Measurements from ENCODE around the gene ALG14. TPM values are rescaled to one million over a fixed set of nuclear protein-coding genes. Genes with fewer than 3 reads are reported as not detected.
"Not testable (repeated sequence)": the region's sequence is repeated elsewhere in the genome, so short reads cannot be mapped to it uniquely, and the experiment has no call there.

ALG14 gene
- total RNA-seq, 2 experiments from 2014 or later = 2.6 to 2.8 TPM

- Mint-ChIP-seq H3K36me3 (peaks cover 3% of the 10 kb centered on the region), H3K27me3 (no peaks in the 10 kb centered on the region), H3K9me3 (ENCODE audit: low read depth) (peaks cover 3% of the 10 kb centered on the region), H3K4me1 (no peaks in the 10 kb centered on the region), H3K4me3 (no peak overlapping the region), H3K27ac (no peak overlapping the region)
- no peak for DNase-seq
- CTCF ChIA-PET = interaction anchor here (1.3 kb wide), 1 partner anchor 16 kb away, joined by 3 read pairs; no protein-coding TSS in a partner anchor
- no peak for ATAC-seq
These were observed 45.7 kb downstream of the ALG14 start for GRCh38 chr1:95027046-95027445.

DNA sequence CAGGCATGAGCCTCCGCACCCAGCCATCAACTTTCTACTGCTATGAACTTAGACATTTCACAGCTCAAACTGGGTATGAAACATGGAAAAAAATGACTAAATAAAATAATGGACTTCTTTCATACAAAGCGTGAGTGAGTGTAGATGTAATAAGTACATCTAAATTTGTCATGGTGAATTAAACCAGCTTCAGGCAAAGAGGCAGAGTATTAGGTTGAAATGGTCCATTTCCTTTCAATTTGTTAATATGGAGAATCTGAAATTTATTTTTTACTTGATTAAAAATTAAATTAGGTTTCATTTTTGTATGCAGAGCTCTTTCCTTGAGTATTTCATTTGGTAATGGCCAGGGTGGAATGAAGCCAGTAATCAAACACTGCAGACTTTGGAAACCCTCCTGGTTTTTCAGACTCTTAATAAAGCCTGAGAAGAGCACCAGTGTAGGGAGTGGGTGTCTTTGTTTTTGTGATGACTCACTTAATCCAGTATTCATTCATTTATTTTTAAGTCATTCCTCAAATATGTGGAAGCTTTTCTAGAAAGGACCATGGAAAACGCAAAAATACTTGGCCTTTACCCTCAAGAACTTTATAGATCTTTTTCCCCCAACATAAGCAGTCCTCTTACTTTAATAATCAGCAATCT, 49.2 kb downstream of the ALG14 start:
- ATAC-seq (no peak), DNase-seq (no peak)
- H3K9me3 Mint-ChIP-seq (ENCODE audit: low read depth) = no peaks in the 10 kb centered on the region
- H3K27ac Mint-ChIP-seq = no peak overlapping the region
- no peaks in the 10 kb centered on the region for H3K27me3 Mint-ChIP-seq
- CTCF ChIA-PET = interaction anchor here (2.1 kb wide), 1 partner anchor 20 kb away, joined by 5 read pairs; no protein-coding TSS in a partner anchor
- peaks cover 3% of the 10 kb centered on the region for H3K36me3 Mint-ChIP-seq
- H3K4me1 Mint-ChIP-seq = no peaks in the 10 kb centered on the region
- H3K4me3 Mint-ChIP-seq = no peak overlapping the region

GRCh38 chr1:95022644-95022926, 50.2 kb downstream of the ALG14 start:
- Mint-ChIP-seq H3K4me1 (no peaks in the 10 kb centered on the region), H3K27me3 (no peaks in the 10 kb centered on the region), H3K36me3 (peaks cover 3% of the 10 kb centered on the region), H3K27ac (no peak overlapping the region), H3K4me3 (no peak overlapping the region), H3K9me3 (ENCODE audit: low read depth) (no peaks in the 10 kb centered on the region)
- ATAC-seq (no peak), DNase-seq (no peak)
- CTCF ChIA-PET = interaction anchor here (2.1 kb wide), 1 partner anchor 21 kb away, joined by 5 read pairs; no protein-coding TSS in a partner anchor

DNA sequence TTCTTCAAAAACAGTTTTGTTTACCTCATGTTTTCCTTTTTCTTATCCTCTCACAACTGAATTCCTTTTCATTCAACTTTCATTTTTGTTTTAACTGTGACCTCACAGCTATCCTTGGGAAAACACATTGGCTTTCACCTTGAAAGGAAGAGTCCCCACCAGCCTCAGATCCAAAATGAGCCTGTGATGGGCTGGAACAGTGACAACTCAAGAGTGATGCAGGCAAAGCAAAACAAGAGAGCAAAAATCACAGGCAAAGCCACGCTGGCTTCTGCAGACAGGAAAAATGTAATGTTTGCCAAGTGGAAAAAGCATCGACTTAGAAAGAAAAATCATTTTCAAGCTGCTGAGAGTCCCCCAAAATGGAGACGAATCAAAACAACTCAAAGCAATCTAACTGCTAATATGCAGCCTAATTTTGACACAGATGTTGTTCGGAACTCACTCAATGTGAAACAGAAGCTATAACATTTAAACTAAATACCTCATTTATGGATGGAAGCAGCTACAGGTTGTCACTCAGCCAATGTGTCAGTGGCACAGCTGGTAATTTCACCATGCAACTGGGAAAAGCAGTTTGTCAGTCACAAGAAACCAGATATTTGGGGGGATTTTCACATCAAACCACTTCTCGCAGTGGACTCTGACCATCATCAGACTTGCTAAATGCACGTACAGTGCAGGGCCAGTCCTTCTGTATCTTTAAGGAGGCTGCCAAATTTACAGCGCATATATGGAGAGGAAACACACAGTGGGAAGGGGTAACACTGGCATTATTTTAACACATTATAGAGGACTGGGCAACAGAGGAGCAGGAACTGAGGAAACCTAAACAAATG, 50.7 kb downstream of the ALG14 start:
- Mint-ChIP-seq H3K27ac (no peak overlapping the region), H3K9me3 (ENCODE audit: low read depth) (no peaks in the 10 kb centered on the region), H3K4me1 (no peaks in the 10 kb centered on the region), H3K27me3 (no peaks in the 10 kb centered on the region), H3K36me3 (peaks cover 3% of the 10 kb centered on the region), H3K4me3 (no peak overlapping the region)
- CTCF ChIA-PET = interaction anchor here (2.1 kb wide), 1 partner anchor 21 kb away, joined by 5 read pairs; no protein-coding TSS in a partner anchor
- no peak for DNase-seq
- no peak for ATAC-seq

GRCh38 chr1:95021119-95021518, 51.6 kb downstream of the ALG14 start:
- Mint-ChIP-seq H3K27ac (no peak overlapping the region), H3K4me1 (no peaks in the 10 kb centered on the region), H3K27me3 (no peaks in the 10 kb centered on the region), H3K36me3 (peaks cover 3% of the 10 kb centered on the region), H3K9me3 (ENCODE audit: low read depth) (no peaks in the 10 kb centered on the region), H3K4me3 (no peak overlapping the region)
- no peak for DNase-seq
- CTCF ChIA-PET = no interaction called here
- ATAC-seq = no peak

GRCh38 chr1:95019466-95019865, 53.3 kb downstream of the ALG14 start:
- H3K36me3 Mint-ChIP-seq; DNase-seq; ATAC-seq; H3K4me3 Mint-ChIP-seq; H3K9me3 Mint-ChIP-seq (ENCODE audit: low read depth); H3K4me1 Mint-ChIP-seq; H3K27me3 Mint-ChIP-seq; CTCF ChIA-PET; H3K27ac Mint-ChIP-seq: not testable (repeated sequence)

GRCh38 chr1:95018602-95019369, 54.0 kb downstream of the ALG14 start:
- Mint-ChIP-seq H3K9me3 (ENCODE audit: low read depth) (no peaks in the 10 kb centered on the region), H3K27me3 (no peaks in the 10 kb centered on the region), H3K36me3 (no peaks in the 10 kb centered on the region), H3K27ac (no peak overlapping the region), H3K4me3 (no peak overlapping the region), H3K4me1 (no peaks in the 10 kb centered on the region)
- CTCF ChIA-PET = no interaction called here
- ATAC-seq = no peak
- DNase-seq = no peak

- no peaks in the 10 kb centered on the region for H3K27me3 Mint-ChIP-seq
- no peaks in the 10 kb centered on the region for H3K9me3 Mint-ChIP-seq (ENCODE audit: low read depth)
- no peak for ATAC-seq
- no peaks in the 10 kb centered on the region for H3K4me1 Mint-ChIP-seq
- DNase-seq = no peak
- no peak overlapping the region for H3K4me3 Mint-ChIP-seq
- CTCF ChIA-PET = no interaction called here
- no peaks in the 10 kb centered on the region for H3K36me3 Mint-ChIP-seq
- H3K27ac Mint-ChIP-seq = no peak overlapping the region
These were observed 55.0 kb downstream of the ALG14 start for GRCh38 chr1:95017775-95018174.

DNA sequence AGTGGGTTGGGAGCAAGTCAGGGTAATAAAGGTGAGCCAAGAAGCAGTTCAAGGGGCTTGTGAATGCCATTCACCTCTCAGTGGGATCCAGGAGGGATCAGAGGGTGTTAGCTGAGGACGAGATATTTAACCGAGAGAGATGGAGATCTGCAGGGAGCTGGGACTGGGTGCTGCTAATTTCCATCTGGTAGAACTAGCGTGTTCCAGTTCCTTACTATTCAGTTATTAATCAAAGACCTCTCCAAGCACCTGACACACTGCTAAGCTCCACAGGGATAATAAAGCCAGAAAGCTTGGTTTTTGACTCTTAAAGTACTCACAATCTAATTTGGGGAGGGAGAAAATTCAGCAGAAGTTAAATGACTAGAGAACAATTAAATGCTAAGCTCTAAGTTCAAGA, 57.7 kb downstream of the ALG14 start:
- no peak overlapping the region for H3K27ac Mint-ChIP-seq
- no peak overlapping the region for H3K4me3 Mint-ChIP-seq
- H3K9me3 Mint-ChIP-seq (ENCODE audit: low read depth) = no peaks in the 10 kb centered on the region
- H3K4me1 Mint-ChIP-seq = no peaks in the 10 kb centered on the region
- DNase-seq = no peak
- ATAC-seq = no peak
- H3K36me3 Mint-ChIP-seq = peaks cover under 1% of the 10 kb centered on the region
- CTCF ChIA-PET = no interaction called here
- H3K27me3 Mint-ChIP-seq = no peaks in the 10 kb centered on the region

GRCh38 chr1:95013950-95014574, 58.7 kb downstream of the ALG14 start:
- no peak overlapping the region for H3K4me3 Mint-ChIP-seq
- CTCF ChIA-PET = no interaction called here
- no peaks in the 10 kb centered on the region for H3K27me3 Mint-ChIP-seq
- DNase-seq (no peak), ATAC-seq (no peak)
- H3K27ac Mint-ChIP-seq = no peak overlapping the region
- H3K4me1 Mint-ChIP-seq = no peaks in the 10 kb centered on the region
- peaks cover 2% of the 10 kb centered on the region for H3K36me3 Mint-ChIP-seq
- H3K9me3 Mint-ChIP-seq (ENCODE audit: low read depth) = no peaks in the 10 kb centered on the region

DNA sequence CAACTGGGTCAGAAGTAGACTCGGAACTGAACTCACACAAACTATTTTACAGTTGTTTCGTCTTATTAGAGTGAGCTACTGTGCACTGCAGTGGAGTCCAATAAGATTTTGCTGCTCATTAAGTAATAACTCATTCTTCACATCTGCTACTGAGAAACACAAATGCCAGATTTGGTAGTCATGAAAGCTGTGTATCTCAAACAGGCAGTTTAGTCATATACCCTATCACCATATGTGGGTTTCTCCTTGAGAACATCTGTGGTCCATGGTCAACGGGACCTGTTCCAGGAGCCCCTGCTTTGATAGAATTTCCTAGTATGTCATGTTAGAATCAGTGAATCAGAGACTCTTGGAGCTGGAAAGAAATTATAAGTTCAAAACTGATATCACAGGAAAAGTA, 60.4 kb downstream of the ALG14 start:
- ATAC-seq (no peak), DNase-seq (no peak)
- no peak overlapping the region for H3K4me3 Mint-ChIP-seq
- H3K4me1 Mint-ChIP-seq = no peaks in the 10 kb centered on the region
- peaks cover 2% of the 10 kb centered on the region for H3K36me3 Mint-ChIP-seq
- H3K9me3 Mint-ChIP-seq (ENCODE audit: low read depth) = no peaks in the 10 kb centered on the region
- H3K27me3 Mint-ChIP-seq = no peaks in the 10 kb centered on the region
- CTCF ChIA-PET = no interaction called here
- H3K27ac Mint-ChIP-seq = no peak overlapping the region

DNA sequence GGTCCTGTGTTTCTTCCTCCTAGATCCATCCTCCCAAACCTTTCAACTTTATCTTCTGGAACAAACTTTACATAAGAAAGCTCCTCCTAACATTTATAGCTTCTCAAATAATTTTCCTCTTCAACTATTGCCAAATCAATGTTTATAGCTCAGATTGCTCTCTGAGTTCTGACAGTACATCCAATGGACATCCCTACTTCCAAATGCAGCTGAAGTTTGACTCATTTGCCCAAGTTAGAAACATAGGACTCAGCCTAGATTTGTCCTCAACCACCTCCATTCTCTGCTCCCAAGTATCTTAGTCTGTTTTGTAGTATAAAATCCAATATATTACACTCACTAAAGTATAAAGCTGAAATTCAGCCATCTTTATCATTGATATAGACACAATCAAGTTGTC, 62.6 kb downstream of the ALG14 start:
- CTCF ChIA-PET = interaction anchor here (0.6 to 1.5 kb wide), 4 partner anchors 10 to 156 kb away, joined by 3 to 4 read pairs (median 3); no protein-coding TSS in a partner anchor

GRCh38 chr1:95007687-95008086, 65.1 kb downstream of the ALG14 start:
- CTCF ChIA-PET = no interaction called here
- Mint-ChIP-seq H3K4me1 (no peaks in the 10 kb centered on the region), H3K27ac (no peak overlapping the region), H3K27me3 (no peaks in the 10 kb centered on the region), H3K4me3 (no peak overlapping the region), H3K36me3 (peaks cover 2% of the 10 kb centered on the region), H3K9me3 (ENCODE audit: low read depth) (no peaks in the 10 kb centered on the region)
- ATAC-seq (no peak), DNase-seq (no peak)

More for the DNA sequence above, 62.6 kb downstream of the ALG14 start:
- Mint-ChIP-seq H3K4me1 (no peaks in the 10 kb centered on the region), H3K4me3 (no peak overlapping the region), H3K27ac (no peak overlapping the region), H3K27me3 (no peaks in the 10 kb centered on the region), H3K36me3 (peaks cover 2% of the 10 kb centered on the region), H3K9me3 (ENCODE audit: low read depth) (no peaks in the 10 kb centered on the region)
- no peak for DNase-seq
- ATAC-seq = no peak

Data from activated CD8-positive, alpha-beta memory T cell treated with anti-CD3 and anti-CD28 coated beads, Interleukin-2, amount 10 ng/mL, durations not matched to agents 7 days and 5 days (primary cell).